GM06990 (cell line): Measurements from ENCODE around the gene POU2AF3.

ENCODE experiments used
- DNase-seq: peaks from one replicate; pipeline ENCODE4 v3.0.0-alpha.2; 2011; ENCODE audit not compliant: insufficient read length; ENCODE audit errors: extremely low read depth
- H3K27me3 ChIP-seq: replicated peaks from 2 replicates; pipeline ENCODE4 v1.6.0; 2011; ENCODE audit warnings: low read length; ENCODE audit not compliant: control insufficient read depth, insufficient read depth
- H3K36me3 ChIP-seq: 2 replicates; pipeline ENCODE4 v1.5.1; 2011; ENCODE audit warnings: low read length; ENCODE audit not compliant: control insufficient read depth, insufficient read depth
- H3K4me3 ChIP-seq: replicated peaks from 2 replicates; pipeline ENCODE4 v1.5.1; 2011; ENCODE audit warnings: low read depth, mild to moderate bottlenecking, control low read depth, low read length
- CTCF ChIP-seq: IDR thresholded peaks from 2 replicates; pipeline ENCODE4 v1.5.1; 2011; ENCODE audit warnings: low read length, control low read depth, mild to moderate bottlenecking, inconsistent platforms; ENCODE audit not compliant: insufficient read depth, poor library complexity, severe bottlenecking

Gene POU2AF3

GRCh38 chr11:111339758-111340388 is 41.5 kb downstream of the POU2AF3 start:
- H3K36me3 ChIP-seq = no peaks in the 10 kb centered on the region
- no peak for TF ChIP-seq CTCF
- no peak for DNase-seq
- H3K4me3 ChIP-seq = no peak overlapping the region
- H3K27me3 ChIP-seq = no peaks in the 10 kb centered on the region

- Histone ChIP-seq H3K36me3 (no peaks in the 10 kb centered on the region), H3K27me3 (no peaks in the 10 kb centered on the region), H3K4me3 (no peak overlapping the region)
- DNase-seq = no peak
- TF ChIP-seq CTCF = no peak
Measured at GRCh38 chr11:111342329-111342728, 44.0 kb downstream of the POU2AF3 start.

DNA sequence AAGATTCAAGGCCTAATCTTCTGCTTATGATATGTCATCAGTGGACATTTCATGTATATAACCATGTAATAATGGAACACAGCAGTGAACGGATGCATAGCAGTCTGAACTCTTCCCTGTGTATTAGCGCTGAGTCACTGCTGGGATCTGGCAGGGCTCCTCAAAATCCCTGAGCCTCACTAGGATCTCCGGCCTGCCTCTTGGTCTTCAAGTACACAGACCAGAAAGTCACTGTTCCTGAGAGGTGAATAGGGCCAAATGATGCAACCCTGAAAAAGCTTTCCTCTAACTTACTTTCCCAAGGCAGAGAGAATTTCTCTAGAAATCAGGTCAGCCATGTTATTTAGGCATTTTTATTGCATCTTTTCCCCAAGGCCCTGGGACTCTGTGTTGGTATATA is 45.7 kb downstream of the POU2AF3 start:
- TF ChIP-seq CTCF = no peak
- DNase-seq = no peak
- H3K36me3 ChIP-seq = no peaks in the 10 kb centered on the region

DNA sequence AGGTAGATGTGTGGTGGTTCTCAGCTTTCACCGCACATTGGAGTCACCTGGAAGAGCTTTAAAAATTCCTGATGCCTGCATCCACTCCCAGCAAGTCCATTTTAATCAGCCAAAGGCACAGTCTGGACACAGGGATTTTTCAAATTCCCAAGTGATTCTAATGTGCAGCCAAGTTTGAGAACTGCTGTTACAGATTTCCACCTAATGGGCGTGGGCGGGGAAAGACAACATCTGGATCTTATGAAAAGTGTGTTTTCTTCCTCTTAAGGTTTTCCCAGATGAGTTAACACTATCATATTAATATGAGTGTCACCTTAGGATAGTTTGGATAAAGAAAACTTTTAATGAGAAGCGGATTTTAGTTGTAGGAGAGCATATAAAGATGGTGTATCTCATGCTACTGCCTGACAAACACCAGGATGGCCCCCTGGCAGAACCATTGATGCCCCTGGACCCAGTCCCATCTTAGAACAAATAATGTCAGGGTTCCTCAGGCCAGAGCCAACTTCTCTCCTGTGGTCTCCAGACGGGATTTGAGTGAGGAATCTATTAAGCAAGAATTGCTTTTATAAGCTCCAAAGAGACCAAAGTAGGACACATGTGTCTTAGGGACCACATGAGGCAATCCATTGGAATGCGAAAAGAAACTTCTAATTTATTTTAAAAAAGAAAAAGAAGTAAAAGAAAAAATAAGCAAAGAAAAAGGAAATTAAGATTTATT is 48.8 kb downstream of the POU2AF3 start:
- no peak overlapping the region for H3K4me3 ChIP-seq
- no peaks in the 10 kb centered on the region for H3K27me3 ChIP-seq
- H3K36me3 ChIP-seq = peaks cover 3% of the 10 kb centered on the region
- no peak for DNase-seq
- TF ChIP-seq CTCF = no peak

More for the DNA sequence above, 45.7 kb downstream of the POU2AF3 start:
- no peak overlapping the region for H3K4me3 ChIP-seq
- no peaks in the 10 kb centered on the region for H3K27me3 ChIP-seq

DNA sequence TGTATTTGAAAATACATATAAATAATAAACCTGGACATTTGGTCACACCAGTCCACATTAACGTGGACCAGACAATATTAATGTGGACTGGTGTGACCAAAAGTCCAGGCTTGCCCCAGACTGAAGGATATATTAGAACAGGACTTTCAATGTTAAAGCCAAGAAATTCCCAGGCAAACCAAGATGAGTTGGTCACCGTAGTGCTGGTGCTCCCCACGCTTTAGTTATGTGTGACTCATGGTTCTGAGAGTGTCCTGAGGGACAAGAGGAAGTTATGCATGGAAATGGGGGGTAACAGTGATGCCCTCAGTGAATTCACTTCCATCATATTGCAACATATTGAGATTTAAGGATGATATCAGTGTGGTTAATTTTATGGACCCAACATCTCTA is 49.4 kb downstream of the POU2AF3 start:
- H3K27me3 ChIP-seq = no peaks in the 10 kb centered on the region
- no peak overlapping the region for H3K4me3 ChIP-seq
- H3K36me3 ChIP-seq = peaks cover 6% of the 10 kb centered on the region
- no peak for DNase-seq
- TF ChIP-seq CTCF = no peak
